Fibroblast of pulmonary artery (primary cell): Measurements from ENCODE around the gene KRTAP10-4.
"Not testable (repeated sequence)": the region's sequence is repeated elsewhere in the genome, so short reads cannot be mapped to it uniquely, and the experiment has no call there.

Experiments used
- DNase-seq: peaks from one replicate; pipeline ENCODE4 v3.0.0-alpha.2; 2010; ENCODE audit warnings: low read depth
- H3K4me3 ChIP-seq: replicated peaks from 2 replicates; pipeline ENCODE4 v1.5.1; 2011; ENCODE audit warnings: low read depth, mild to moderate bottlenecking, control low read depth, low read length, moderate library complexity
- CTCF ChIP-seq: IDR thresholded peaks from 2 replicates; pipeline ENCODE4 v1.5.1; 2011; ENCODE audit warnings: mild to moderate bottlenecking, control low read depth, low read length, inconsistent platforms; ENCODE audit errors: missing control alignments

Gene KRTAP10-4

GRCh38 chr21:44573630-44574456, at the start of gene KRTAP10-4:
Gene KRTAP10-4, plus strand, starts transcription at chr21:44573729. Its CDS starts 30 bp downstream, at chr21:44573759.
- DNase-seq, H3K4me3 ChIP-seq: not testable (repeated sequence)

- DNase-seq: no peak
- H3K4me3 ChIP-seq: no peak overlapping the region
- no peak for TF ChIP-seq CTCF
Measured at GRCh38 chr21:44524414-44525371, 48.8 kb upstream of the KRTAP10-4 start.

- H3K4me3 ChIP-seq: no peak overlapping the region
- no peak for DNase-seq
- TF ChIP-seq CTCF: no peak
Measured at GRCh38 chr21:44525391-44526095, 48.0 kb upstream of the KRTAP10-4 start.

- no peak for DNase-seq
- TF ChIP-seq CTCF: no peak
- H3K4me3 ChIP-seq: no peak overlapping the region
Measured at GRCh38 chr21:44526096-44526997, 47.2 kb upstream of the KRTAP10-4 start.

- no peak for DNase-seq
- no peak overlapping the region for H3K4me3 ChIP-seq
- TF ChIP-seq CTCF: no peak
Measured at GRCh38 chr21:44527156-44527982, 46.2 kb upstream of the KRTAP10-4 start.

GRCh38 chr21:44527983-44528633, 45.4 kb upstream of the KRTAP10-4 start:
- TF ChIP-seq CTCF: no peak
- H3K4me3 ChIP-seq: no peak overlapping the region
- DNase-seq: no peak
